ENCODE measurements around the gene ATR.
"Not testable (repeated sequence)": the region's sequence is repeated elsewhere in the genome, so short reads cannot be mapped to it uniquely, and the experiment has no call there.

ATR gene

DNA sequence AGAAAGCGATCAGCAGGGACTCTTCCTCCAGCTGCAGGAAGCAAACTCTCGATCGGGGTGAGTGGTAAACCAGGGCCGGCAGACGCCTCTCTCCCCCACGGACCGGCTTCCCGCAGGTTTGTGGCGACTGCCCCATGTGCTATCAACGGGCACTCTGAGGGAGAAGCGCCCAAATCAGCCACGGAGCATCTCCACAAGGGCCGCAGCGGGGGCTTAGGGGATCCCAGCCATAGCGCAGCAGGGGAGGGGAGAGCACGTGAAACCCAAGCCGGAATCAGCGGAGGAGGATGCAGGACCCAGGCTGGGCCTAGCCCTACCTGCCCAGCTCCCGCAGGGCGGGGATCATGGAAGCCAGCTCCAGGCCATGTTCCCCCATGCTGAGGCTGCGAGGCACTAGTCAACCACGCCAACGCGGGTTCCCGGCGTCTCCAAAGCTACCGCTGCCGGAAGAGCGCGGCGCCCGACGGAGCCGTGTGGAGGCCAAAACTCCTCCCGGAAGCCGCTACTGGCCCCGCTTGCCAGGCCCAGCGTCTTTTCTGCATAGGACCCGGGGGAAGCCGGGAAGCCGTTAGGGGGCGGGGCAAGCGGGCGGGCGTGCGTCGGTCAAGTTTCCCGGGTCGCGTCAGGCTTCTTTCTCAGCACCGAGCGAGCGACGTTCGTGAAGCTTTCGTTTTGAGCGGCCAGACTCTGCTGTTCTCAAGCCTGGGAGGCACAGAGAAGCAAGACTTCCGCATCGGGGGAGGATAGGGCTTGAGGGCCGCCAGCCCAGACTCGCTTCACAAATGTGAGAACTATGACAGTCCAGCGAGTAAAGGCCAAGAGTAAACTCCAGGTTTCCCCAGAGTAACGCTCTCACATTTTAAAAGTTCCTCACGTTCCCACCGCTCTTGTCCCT lies at the start of gene ATR:
Gene ATR (minus strand): TSS at position 405 of the 895 bp plus-strand sequence. CDS start 29 bp downstream, at position 376.
- DNase-seq = peak; percentile 98

DNA sequence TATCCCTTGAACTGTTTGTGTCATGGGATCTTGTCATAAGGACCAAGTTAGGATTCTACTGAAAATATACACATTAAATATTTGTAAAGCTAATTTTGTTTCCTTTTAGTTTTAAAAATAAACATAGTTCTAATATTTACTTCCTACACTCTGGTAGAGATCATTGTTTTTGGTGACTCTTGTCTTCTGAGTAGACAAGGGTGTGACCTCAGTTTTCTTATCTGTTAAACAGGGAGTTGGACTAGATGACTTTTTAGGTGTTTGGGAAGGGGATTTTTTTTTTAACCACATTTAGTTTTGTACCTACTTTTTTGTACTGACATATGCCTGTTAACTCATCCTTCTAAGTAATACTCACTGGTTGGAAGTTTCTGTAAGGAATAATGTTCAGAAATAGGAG lies 48.4 kb upstream of the ATR start:
- DNase-seq = no peak

DNA sequence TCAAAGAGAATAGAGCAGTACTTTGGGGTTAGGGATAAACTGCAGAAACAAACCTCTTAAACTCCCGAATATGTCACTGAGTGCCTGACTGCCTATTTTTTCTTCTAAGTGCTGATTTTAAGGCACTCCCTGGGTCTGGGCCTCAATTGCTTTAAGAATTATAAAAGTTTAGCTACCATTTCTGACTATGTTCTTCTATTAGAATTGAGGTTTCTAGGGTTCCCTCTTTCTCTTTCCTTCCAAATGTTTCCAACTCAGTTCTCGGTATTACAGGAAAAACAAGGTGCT lies 46.6 kb upstream of the ATR start:
- no peak for DNase-seq

DNA sequence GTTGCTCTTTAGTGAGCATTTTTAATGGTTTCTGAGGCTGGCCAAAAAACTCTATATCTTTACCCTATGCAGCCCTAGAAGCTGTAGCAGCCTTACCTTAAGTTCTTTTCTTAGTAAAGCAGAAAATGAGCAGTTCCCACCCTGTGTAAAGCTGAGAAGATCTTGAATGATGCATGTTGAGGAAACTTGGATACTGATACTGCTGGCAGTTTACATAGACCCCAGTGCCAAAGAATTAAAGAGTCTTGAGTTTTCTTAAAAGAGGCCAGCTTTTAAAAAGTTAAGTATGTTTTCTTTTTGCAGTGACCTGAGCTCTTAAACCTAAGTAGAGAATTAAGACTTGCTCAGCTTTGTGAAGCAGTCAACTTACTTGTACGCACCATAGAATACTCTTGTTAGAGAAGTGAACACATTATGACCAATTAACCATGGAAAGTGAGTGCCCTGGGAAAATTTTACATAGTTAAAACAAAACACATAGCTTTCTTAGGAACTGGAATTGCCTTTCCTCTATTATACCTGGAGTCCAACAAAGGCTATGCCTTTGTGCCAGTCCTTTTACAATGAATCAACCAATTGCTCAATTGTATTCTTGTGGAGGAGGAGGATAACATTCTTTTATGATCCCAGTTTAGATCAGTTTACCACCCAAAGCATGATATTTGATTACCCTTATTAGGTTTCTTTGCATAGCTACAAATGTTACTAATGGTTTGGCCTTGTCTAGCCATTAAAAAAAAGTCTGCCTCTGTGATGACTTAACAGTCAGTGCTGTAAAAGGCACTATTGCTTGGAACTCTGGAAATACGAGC lies 46.0 kb upstream of the ATR start:
- no peak for DNase-seq

DNA sequence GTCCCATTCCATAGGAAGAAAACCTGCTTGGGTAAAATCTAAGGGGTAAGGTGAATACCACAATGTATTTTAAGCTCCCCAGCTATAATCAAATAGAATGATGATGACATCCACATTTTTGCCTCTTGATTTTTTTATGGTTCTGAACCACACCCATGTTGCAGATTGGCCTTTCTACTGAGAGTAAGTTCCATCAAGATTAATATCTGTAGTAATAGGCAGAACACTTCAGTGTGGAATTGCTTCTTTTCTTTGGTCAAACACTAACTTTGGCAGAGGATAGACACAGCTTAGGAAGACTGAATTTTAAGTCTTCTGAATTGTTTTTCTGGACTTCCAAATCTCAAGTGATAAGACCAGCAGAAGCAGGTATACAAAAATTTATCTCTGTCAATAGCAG lies 44.7 kb upstream of the ATR start:
- no peak for DNase-seq

DNA sequence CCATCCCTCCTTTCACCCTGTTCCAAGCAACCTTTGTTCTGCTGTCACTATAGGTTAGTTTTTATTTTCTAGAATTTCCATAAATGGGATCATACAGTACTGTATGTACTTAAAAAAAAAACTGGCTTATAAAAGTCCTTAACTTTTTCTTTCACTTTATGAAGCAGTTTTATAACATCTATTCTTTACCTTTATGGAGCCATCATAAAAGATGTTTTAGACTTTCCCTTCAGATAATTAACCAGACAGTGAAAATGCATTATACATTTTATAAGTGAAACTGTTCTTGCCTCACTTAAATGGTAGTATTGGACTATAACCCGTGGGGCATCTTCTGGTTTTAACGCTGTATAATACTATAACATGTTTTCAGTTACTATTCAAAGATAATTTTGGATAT lies 43.9 kb upstream of the ATR start:
- DNase-seq = no peak

DNA sequence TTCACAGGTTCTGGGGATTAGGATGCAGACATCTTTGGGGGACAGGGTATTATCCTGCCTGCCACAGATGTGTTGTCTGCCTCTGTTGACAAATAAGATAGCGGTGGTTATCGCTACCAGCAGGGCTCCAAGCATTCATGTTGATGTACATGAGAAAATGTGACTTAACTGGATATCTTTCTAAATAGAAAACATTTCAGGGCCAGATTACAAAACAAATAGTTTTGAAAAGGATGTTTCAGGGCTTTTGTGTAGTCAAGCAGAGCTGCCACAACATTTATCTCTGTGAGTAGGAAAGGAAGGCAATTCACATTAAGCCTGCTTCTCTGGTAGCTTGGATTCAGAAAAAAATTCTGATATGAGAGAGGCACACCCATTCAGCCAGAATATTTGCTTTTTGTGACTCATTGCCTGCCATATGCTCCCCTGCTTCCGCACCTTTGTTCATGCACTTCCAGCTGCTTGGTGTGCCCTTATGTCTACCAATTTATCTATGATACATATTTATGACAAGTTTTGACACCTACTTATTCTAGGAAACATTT lies 40.5 kb upstream of the ATR start:
- no peak for DNase-seq

DNA sequence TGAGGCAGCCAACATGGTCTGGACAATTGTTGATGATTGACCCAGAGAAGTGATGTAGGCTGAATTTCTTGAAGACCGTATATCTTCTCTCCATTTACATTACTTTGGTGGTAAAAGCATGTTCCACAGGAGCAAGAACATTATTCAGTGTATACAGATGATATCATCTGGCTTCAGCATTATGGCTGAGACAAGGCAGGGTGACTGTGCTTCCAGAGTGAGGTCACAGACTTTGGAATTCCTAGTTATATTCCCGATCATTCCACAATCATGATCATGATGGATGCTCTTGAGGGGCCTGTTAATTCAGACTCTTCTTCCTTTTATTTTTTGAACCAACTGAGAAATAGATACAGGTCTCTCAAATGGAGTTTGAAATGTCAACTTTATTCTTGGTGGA lies 36.6 kb upstream of the ATR start:
- no peak for DNase-seq

DNA sequence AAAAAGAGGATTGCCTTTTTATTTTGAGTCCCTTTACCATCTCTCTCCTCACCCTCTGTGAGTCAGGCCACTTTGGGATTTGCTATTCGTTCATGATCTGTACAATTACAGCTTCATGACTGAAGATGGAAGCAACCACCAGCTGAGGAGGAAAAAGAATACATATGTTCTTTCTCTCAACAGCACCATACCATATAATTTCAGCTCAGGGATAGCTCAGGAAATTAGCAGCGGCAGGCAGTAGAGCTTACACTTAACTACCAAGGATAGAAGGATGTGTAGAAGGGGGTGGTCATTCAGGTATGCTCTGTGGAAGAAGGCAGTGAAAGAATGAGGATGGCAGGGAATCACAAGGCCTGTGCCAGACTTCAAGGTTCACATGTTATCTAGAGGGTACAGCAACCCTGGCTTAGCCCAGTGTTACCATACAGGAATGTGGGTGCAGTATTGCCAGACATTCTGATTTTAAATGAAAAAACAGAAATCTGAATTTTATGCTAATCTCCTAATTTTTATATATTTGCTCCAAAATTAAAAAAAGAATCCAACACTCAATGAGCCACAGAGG lies 35.6 kb upstream of the ATR start:
- DNase-seq = no peak

DNA sequence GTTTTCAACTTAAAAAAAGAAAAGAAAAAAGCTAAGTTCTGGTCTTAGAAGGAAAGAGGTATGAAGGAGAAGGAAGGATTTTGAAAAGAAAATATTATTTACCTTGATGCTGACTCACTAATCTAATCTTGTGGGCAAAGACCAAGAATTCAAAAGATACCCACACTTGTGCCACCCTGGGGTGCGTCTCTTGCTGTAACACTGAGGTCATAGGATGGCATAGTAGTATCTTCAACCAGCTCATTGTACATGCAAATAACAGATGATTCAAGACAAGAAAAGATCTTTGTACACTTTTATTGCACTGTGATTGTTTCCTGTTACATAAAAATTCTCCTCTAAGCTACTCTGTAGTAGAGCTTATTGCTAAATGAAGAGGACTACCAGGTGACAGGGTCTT lies 35.0 kb upstream of the ATR start:
- DNase-seq = no peak

DNA sequence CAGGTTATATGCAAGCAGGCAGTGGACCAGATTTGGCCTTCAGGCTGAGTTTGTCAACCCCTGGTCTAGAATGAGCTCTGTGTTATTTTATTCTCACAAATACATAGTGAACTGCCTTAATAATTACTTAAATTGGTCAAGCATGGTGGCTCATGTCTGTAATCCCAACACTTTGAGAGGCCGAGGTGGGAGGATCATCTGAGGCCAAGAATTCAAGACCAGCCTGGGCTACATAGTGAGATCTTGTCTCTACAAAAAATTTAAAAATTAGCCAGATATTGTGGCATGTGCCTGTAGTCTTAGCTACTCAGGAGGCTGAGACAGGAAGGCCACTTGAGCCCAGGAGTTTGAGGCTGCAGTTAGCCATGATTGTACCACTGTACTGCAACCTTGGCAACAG lies 32.7 kb upstream of the ATR start:
- no peak for DNase-seq

DNA sequence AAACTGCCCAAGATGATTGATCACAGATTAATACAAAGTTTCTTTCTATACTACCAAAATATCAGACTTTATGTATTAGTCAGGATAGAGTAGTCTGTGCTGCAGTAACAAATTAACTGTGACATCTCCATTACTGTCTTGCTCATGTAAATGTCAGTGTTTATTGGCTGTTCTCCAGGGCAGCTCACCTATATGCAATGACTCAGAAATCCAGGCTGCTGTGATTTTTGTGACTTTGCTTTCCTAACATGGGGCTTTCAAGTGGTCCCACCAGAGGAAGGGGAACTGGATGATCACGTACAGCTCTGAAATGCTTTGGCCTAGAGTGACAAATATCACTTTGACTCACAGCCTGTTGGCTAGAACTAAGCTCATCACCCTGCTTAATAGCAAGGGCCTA lies 30.6 kb upstream of the ATR start:
- DNase-seq = no peak

DNA sequence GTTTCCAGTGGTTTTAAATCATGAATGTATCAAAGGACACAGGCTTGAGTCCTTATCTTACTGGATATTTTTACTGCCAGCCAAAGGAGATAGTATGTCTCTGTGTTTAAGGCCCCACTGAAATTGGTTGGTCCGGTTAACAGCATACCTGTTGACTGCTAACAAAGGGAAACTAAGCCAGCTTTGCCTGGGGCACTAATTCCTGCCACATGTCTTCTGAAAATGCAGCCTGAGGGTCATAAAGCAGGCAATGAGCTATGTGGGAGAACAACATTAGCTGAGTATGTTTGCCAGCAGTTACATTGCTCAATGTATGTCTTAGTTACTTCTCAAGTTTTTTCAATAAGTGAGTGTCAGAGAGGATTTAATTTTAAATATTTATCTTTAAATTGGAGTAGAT lies 30.1 kb upstream of the ATR start:
- no peak for DNase-seq

DNA sequence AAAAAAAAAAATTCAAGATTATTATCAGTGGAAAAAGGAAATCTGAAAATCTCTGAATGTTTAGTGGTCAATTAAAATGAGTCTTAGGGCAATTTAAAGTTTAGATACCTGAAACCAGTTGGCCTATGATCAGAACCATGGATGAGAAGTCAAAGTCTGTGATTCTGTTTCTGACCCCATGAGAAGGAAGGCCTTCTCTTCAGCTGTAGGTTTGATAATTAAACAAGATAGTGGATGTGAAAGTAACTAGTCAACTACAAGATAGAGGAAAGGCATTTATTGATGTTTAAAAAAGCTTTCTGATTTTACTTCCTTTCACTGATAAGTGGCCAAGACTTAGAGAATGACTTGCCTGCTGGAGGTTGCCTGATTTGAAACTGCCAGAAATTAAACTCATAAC lies 26.4 kb upstream of the ATR start:
- no peak for DNase-seq

DNA sequence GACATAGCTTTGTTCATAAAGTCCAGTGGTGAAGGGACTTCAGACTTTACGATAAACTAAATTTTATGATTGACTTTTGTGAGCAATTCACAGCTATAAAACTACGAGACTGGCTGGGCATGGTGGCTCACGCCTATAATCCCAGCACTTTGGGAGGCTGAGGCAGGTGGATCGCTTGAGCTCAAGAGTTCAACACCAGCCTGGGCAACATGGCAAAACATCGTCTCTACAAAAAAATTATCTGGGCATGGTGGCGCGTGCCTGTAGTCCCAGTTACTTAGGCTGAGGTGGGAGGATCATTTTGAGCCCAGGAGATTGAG lies 24.8 kb upstream of the ATR start:
- not testable (repeated sequence) for DNase-seq

DNA sequence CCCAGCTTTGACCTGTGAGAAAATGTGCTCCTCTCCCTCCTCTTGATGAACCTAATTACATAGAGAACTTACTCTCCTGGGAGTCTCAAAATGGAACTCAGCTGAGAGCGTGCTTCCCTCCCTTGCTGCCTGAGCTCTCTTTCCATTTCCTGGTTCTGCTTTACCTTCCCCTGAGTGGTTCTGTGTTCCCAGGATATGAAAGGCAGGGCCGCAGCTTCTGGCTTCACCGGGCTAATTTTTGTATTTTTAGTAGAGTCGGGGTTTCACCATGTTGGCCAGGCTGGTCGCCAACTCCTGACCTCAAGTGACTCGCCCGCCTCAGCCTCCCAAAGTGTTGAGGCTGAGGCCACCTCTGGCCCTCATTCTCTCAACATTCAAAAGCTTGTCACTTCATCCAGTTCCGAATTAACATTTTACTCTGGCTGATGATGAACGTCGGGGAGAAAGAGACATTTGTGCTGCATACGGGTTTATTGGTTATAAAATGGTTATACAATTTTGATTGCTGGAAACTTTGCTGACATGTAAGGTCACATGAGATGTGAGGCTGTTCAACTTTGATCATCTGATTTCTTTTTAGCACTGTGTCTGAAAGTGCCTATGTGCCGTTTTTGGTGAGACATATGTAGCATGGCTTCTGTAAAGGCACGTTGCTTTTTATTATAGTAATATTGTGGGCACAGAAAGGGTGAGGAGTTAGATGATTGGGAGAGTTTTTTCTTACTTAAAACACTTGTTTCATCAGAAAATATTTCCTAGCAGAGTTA lies 24.3 kb upstream of the ATR start:
- DNase-seq = no peak

DNA sequence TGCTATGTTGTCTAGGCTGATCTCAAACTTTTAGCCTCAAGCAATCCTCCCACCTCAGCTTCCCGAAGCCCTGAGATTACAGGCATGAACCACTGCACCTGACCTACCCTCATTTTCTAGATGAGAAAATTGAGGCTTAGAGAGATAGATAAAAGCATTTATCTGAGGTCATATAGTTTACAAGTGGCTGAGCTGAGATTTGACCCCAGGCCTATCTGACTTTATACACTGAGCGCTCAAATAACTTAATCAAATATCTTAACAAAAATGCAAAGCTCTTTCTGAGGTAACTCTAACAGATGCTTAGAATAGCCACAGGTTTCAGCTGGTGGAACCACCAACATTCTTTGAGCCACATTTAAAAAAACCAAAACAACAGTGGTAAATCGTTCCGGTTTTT lies 23.2 kb upstream of the ATR start:
- no peak for DNase-seq

DNA sequence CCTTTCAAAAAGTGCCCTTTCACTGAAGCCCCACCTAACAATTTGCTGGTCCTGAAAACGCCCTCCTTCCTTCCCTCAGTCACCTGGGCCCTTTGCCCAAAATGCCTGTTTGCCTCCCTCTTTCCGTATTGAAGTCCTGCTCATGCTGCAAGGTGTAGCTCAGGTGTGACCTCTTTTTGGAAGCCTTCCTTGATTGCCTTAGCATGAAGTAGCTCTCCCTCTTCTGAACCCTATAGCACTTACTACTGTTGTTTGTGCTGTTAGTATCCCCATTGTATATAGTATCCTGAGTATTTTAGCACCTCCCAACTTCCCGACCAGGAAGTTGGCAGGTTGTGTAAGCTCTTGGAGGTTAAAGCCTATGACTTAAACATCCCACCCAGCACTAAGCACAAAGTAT lies 19.4 kb upstream of the ATR start:
- no peak for DNase-seq

DNA sequence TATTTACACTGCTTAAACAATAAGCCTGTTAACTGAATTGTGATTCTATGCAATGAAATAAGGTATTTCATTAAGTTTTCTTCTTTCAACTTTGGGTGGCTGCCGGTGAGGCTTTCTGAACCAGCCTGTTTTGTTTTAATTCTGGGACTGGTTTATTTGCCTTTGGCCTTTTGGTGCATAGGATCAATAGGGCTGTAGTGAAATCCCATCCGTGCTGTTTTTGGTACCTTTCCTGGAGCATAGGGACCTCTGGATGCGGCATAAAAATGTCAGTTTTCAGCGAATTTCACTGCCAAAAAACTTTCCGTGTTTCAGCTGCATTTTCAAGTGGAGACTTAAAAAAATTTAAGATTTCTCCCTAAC lies 18.2 kb upstream of the ATR start:
- DNase-seq = no peak

DNA sequence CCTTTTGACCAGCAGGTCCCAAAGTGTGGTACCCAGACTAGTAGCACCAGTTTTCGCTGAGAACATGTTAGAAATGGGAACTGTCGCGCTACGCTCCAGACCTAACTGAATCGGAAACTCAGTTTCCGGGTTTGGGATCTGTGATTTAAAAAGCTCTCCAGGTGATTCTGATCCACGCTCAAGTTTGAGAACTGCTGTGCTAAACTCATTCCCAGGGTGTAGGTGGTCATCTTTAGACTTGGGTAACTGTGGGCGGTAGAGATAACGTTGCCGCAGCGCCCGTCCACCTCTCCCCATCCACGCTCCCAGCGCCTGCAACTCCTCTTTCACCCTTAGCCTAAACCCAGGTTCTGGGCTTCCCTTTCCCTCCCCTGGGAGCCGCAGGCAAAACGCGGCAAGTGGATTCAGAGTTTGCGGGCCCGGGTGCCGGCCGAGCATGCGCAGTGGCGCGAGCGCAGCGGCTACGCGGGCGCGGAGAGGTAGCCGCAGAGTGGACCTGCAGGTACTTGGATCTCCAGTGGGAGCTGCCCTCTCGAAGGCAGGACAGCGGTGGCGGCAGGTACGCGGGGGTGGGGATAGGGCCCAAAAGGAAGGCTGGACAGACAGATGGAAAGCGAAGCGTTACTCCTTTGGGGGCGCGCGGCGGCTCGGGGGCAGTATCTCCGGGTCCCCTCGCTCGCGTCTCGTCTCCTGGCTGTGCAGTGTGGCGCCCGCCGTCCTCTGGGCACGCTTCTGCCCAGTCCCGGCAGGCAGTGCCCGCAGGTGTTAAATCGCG lies 17.6 kb upstream of the ATR start, which contains the start of gene PLS1:
Gene PLS1 (plus strand): TSS at position 443 of the 775 bp plus-strand sequence. CDS start 67,845 bp downstream, outside the sequence.
- peak; percentile 93 for DNase-seq

DNA sequence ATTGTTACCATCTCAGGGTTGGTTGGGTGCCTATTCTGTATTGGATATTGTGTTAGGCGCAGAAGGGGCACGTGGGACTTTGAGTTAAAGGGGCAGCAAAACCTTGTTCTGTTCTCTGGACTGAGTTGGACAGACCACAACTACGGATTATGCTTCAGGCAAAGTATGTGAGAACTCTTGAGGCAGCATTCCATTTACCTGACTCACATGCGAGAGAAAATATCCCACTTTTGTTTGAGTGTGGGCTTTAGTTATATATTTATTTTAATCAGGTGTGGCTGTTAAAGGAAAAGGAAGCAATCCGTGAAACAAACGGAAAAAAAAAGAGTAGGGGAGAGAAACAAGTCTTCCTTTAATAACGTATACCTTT lies 17.0 kb upstream of the ATR start:
- DNase-seq = no peak

DNA sequence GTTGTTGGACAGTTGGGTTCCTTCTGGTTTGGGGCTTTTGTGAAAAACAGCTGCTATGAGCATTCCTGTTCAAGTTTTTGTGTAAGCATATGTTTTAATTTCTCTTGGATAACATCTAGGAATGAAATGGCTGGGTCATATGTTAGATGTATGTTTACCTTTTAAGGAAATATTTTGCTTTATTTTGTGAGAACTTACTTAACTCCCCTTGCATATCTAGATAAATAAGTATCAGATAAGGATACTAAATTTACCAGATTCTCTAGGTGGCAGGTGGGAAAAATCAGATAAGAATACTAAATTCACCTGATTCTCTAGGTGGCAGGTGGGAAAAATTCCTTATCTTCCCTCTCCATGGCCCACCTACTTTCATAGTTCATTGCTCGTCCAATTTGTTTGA lies 16.6 kb upstream of the ATR start:
- no peak for DNase-seq

Measured in stimulated activated CD8-positive, alpha-beta memory T cell treated with anti-CD3 and anti-CD28 coated beads, Interleukin-4, amount 100 ng/mL, for 48 hours (primary cell).